CD4-positive, alpha-beta T cell treated with Interleukin-4 for 4 hours (primary cell): Measurements from ENCODE around the gene MCEMP1.

ENCODE experiments used
- DNase-seq: peaks from one replicate; pipeline ENCODE4 v3.0.0-alpha.2; 2020

The MCEMP1 gene, protein sequence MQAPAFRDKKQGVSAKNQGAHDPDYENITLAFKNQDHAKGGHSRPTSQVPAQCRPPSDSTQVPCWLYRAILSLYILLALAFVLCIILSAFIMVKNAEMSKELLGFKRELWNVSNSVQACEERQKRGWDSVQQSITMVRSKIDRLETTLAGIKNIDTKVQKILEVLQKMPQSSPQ

DNA sequence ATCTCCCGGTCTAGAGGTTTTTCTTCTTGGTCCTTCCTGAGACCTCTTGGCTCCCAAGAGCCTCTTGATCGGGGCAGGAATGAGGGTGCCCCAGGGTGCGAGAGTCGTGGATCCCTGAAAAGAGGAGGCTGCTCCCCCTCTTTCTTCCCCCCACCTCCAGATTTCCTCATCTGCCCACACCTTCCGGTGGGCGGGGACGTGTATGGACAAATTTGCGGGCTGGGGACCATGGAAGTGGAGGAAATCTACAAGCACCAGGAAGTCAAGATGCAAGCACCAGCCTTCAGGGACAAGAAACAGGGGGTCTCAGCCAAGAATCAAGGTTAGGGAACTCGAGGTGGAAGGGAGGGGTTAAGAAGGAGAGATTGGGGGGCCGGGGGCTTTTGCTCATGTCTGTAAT is at the start of gene MCEMP1:
TSS of gene MCEMP1 (plus strand) at position 237 of the 400 bp plus-strand sequence. CDS start at position 268, 31 bp downstream.
- DNase-seq = no peak

DNA sequence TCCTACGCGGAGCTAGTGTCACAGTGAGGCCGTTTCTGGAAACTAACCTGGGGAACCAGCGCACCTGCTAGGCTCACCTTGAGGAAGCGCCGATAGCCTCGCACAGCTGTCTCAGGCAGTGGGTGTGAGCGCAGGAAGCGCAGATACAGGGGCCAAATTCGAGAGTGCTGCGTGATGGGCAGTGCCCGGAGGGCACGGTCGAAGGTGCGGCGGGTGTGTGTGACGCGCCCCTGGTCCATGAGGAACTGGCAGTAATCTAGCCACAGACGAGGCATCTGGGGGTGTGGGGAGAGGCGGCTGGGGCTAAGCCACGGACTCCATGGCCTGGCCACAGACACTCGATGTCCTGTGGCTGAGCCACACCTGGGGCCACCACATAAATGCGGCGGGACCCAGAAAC is 49.7 kb upstream of the MCEMP1 start:
- no peak for DNase-seq

DNA sequence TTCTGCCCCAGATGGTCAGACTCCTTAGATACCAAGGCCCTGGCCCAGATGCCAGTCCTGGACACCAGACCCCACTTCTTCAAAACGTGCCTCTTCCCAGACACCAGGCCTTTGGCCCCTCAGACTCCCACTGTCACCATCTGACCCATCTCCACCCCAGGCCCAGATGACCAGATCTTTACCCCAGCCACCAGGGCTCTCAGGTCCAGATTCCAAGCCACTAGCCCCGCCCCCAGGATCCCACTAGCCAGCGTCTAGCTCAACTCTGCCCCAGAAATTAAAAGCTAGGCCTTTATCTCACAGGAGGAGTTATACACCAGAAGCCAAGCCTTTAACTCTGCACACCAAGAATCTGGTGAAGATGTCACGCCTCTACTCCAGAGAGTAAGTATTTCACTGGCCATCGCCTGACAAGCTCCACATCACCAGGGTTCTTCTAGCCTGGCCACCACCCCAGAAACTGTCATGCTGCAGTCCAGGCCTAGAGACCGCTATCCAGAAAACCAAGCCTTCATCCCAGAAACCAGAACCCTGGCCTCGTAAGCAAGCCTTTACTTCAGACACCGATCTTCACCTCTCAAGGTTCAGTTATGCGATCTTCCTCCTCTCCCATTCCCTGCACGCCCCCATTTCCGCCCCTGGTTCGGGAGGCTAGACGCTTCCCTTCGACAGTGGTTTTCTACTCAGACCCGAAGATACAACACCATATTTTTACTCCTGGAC is 48.1 kb upstream of the MCEMP1 start:
- DNase-seq = no peak

DNA sequence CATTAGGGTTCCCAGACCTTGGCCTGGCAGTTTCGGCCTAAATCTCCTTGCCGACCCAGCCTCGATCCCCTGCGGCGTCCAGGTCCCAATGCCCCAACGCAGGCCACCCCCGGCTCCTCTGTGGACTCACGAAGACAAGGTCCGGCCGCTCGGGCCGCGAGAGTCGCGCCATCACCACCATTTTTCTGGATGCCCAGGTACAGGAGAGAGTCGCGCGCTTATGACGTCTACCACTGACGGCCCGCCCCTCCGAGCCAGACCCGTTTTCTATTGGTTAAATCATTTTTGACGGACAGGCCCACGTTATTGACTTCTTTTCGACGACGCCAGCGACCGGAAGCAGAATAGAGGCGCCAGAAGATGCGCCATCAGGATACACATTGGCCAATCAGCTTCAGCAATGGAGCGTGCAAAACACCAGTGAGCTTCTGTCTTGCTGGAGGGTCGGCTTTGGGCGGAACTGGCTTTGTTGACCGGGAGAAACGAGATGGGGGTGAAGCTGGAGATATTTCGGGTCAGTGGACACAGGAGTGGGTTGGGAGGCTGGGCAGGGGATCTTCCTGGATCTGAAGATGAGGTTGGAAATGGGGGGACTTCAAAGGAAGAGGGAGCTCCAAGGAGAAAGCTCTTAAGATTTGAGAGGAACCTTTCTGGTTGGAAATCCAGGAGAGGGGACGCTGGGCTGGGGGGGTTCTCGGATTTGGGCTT is 47.4 kb upstream of the MCEMP1 start, which contains the start of the genes PET100 and XAB2:
TSS of gene PET100 (plus strand) at position 447 of the 708 bp plus-strand sequence. CDS start at position 488, 41 bp downstream.
TSS of gene XAB2 (minus strand) at position 199 of the 708 bp plus-strand sequence. CDS start at position 181, 18 bp downstream.
- DNase-seq = peak; percentile 98

DNA sequence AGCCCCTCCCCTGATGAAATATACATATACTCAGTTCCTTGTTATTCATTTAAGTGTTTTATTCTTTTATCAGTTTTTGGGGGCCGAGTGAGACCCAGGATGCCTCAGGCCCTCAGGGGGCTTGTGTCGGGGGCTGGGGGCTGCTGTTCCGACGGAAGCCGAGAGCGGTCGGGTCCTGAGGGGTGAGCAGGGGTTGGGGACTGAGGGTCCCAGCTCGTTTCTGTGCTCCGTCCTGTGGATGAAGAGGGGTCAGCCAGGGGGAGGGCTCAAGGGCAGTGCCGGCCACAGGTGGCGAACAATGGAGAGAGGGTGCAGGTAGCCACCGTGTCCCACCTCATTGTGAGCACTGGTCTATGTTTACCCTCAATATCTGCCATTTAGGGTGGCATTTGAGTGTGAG is 45.3 kb upstream of the MCEMP1 start:
- DNase-seq = no peak

DNA sequence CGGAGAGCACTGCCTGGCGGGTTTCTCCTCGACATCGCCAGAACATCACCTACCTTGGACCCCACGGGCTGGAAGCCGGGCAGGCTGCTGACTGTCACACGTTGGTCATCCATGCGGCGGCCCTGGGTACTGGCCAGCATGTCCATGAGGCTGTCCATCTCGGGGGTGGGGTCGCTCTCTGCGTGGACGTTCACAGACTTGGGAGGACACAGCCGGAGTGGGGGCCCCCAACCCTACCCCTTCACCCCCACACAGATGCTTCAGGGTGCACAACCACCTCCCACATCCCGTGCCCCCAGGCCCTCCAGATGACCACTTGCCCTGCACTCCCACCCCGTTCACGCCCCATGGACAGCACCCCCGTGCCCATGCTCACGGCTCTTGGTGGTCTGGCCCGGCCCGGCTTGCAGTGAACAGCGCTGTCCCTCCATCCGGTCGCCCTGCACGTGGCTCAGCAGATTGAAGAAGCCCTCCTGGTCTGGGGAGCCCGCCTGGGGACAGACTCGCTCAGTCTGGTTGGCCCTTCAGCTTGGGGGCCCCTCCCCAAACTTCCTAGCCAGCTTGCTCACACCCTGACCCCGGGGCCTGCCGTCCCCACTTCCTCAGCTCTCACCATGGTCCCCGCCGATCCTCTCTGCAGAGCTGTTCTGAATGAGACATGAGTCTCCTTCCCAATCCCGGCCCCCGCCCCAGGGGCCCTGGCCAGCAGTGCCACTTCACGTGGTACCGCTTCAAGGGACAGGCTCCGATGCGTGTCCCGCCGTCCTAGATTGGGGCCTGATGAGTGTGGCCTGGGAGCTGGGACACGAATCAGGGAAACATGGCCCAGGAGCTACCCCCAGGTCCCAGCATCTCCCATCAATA is 44.3 kb upstream of the MCEMP1 start:
- DNase-seq = no peak

DNA sequence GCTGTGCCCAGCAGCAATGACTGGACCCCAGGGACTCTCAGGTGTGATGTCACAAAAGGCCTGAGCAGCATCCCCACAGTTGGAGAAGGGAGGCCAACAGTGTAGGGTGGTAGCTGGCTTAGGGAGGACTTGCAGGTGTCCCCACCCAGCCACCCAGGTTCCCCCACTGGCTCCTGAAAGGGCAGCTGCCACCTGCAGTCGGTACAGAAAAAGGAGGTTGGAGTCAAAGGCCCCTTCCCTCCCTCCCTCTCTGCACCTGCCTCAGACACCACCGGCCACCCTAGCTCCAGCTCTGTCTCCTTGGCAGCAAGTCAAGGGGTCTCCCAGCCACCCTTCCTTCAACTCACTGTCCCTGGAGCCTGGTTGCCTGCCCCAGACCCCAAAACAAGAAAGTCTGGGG is 43.2 kb upstream of the MCEMP1 start, which contains the start of gene PCP2:
TSS of gene PCP2 (minus strand) at position 22 of the 400 bp plus-strand sequence. CDS start 262 bp downstream, outside the sequence.
- no peak for DNase-seq

DNA sequence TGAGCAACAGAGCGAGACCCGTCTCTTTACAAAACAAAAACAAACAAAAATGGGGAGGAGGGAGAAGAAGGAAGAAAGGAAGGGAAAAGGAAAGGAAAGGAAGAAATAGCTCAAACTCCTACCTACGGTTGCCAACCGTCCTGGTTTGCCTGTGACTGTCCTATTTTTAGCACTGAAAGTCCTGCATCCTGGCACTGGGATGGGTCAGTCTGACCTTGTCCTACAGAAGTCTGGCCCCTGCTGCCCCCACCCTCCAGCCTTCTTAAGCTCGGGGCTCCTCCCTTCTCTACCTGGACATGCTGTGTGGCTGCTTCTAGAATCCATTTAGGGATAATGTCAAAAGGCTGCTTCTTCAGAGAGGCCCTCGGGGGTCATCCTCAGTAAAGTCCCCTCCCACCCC is 41.2 kb upstream of the MCEMP1 start:
- DNase-seq = no peak

DNA sequence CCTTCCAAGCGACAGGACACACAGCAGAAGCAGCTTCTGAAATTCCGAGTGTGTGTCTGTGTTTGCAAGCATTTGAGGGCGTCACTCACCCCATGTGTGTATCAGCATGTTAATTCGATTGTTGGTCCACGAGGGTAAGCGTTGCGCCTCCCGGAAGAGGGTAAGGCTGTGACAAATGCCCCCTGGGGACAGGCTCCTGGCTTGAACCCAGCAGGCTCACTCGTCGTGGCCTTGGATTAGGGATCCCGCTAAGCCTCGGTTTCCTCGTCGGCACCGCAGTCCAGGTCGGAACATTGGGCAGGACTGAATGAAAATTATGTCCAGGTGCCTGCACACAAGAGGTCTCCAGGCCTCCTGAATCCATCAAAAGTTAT is 40.6 kb upstream of the MCEMP1 start:
- DNase-seq = no peak

DNA sequence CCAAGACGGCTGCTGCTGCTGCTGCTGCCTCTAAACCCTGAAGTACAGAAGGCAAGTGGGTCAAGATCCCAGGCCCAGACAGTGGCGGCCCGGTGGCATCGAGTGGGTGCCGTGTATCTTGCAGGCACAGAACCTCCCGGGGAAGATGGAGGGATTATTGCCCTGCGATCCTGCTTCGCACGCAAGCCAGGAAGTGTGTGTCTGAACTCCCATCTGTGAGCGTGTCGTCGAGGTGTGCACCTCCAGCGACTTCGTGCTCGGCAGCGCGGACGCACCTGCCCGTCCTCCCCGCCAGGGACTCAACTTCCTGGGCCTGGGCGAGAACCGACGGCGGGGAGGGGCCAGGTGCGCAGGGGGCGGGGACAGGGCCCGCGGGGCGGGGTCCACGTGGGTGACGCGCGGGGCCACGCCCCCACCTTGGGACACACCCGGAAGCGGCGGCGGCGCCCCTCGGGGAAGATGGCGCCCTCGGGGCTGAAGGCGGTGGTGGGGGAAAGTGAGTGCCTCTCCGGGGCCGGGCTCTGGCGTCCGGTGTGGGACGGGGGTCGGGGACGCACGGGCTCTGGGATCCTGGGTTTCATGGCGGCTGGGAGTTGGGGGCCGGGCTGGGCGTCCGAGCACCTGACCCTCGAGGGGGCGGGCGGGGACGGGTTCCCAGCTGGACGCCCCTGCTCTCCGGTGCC is 40.1 kb upstream of the MCEMP1 start, which contains the start of gene STXBP2:
TSS of gene STXBP2 (plus strand) at position 420 of the 683 bp plus-strand sequence. CDS start at position 460, 40 bp downstream.
- peak; percentile 89 for DNase-seq

DNA sequence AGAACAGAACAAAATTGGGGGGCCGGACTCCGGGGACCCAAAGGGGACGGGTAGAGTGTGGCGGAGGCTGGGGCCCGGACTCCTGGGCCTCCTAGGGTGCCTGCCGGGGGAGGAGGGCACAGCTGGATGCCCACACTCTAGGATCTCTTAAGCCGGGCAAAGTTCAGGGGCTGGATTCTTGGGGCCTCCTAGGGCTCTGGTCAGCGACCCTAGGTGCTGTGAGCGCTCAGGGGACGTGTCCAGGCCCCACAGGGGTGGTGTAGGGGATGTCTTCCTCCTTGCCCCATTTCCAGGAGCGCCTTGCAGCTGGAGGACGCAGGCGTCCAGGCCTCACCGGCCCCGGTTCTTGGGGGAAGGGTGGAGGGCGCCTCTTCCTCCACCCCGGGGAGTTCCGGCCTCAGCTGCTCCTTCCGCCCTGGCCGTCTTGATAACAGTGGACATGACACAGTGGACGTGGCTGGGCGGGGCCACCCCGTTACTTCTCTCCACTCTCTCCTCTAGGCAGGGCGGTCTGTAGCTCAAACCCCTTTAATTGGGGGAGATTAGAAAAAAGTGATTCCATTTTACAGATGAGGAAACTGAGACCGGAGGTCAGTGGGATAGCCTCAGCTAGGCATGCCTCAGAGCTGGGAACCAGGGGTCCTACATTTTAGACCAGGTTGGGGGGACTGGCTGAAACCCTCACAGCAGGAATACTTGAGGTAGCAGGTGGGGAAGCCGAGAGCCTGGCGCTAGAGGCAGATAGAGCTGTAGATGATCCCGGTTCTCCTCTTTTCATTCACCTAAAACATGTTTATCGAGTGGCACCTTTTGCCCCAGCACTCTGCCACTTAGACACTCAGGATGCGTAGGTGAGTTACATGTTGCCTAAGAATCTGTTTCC is 39.3 kb upstream of the MCEMP1 start:
- no peak for DNase-seq

DNA sequence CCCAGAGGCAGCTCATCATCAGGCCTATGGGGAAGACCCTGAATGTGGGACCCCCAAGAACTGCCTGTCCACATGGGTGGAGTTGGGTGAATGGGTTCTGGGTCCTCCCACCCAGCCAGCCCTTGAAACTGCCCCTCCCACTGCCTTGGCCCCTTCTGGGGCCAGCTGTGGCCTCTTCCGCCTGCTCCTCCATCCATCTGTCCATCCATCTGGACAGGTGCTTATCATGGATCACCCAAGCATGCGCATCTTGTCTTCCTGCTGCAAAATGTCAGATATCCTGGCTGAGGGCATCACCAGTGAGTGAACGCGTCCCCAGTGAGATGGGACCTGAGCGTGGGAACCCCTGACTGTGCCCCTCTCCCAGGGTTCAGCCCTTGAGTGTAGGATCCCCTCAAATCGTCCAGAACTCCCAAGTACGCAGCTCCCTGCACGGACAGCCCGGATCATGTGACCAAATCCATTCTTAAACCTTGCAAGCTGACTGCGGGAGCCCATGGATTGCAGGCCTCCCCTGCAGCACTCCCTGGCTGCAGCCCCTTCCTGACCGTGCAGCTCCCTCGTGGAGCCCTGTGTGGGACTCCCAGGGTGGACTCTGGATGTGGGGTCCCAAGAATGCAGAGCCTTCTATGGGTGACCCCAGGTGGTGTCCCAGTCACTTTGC is 38.0 kb upstream of the MCEMP1 start:
- no peak for DNase-seq

DNA sequence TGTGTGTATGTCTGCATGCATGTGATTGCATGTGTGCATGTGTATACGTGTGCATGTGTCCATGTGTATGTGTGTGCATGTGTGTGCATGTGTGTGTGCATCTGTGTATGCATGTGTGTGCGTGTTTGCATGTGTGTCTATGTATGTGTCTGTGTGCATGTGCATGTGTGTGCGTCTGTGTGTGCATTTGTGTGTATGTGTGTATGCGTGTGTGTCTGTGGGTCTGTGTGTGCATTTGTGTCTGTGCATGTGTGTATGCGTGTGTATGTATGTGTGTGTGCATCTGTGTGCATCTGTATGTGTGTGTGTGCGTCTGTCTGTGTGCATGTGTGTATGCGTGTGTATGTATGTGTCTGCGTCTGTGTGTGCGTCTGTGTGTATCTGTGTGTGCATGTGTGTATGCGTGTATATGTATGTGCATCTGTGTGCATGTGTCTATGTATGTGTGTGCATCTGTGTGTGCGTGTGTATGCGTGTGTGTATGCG is 37.0 kb upstream of the MCEMP1 start:
- no peak for DNase-seq

DNA sequence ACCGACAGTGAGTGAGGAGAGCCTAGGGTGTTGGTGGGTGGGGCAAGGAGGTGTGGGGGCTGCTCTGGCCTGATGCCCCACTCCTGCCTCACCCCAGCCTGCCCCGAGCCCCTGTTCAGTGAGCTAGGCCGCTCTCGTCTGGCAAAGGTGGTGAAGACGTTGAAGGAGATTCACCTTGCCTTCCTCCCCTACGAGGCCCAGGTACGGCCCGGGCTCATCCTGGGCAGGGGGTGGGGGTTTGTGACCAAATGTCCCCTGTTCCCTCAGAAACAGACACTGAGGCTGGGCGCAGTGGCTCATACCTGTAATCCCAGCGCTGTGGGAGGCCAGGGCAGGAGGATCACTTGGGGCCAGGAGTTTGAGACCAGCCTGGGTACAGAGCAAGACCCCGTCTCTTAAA is 36.1 kb upstream of the MCEMP1 start:
- no peak for DNase-seq

DNA sequence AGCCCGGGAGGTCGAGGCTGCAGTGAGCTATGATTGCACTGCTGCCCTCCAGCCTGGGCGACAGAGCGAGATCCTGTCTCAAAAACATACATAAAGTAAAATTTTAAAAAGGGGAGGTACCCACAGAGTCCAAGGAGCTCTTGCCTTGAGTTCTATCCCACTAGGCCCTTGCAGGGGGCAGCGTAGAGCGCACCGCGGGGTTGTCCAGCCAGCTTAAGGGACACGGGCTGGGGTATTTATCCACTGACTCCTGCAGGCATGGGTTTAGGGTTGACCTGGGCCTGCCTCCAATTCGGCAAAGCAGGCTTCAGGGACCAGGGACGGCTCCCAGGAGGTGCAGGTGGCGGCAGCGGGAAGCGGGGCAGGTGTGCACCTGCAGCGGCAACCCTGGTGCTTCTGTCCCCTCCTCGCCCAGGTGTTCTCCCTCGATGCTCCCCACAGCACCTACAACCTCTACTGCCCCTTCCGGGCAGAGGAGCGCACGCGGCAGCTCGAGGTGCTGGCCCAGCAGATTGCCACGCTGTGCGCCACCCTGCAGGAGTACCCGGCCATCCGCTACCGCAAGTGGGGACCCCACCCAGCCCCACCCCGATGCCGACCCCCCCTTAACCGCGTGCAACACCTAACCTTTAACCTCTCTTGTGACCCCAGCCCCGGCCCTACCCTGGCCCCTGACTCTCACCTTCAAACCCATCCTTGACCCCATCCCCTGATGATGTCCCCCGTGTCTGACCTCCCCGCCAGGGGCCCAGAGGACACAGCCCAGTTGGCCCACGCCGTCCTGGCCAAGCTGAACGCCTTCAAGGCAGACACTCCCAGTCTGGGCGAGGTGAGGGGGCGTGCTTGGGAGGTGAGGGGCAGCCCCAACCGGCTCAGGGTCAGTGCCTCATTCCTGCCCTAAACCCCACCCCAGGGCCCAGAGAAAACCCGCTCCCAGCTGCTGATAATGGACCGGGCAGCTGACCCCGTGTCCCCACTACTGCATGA is 35.3 kb upstream of the MCEMP1 start:
- no peak for DNase-seq

DNA sequence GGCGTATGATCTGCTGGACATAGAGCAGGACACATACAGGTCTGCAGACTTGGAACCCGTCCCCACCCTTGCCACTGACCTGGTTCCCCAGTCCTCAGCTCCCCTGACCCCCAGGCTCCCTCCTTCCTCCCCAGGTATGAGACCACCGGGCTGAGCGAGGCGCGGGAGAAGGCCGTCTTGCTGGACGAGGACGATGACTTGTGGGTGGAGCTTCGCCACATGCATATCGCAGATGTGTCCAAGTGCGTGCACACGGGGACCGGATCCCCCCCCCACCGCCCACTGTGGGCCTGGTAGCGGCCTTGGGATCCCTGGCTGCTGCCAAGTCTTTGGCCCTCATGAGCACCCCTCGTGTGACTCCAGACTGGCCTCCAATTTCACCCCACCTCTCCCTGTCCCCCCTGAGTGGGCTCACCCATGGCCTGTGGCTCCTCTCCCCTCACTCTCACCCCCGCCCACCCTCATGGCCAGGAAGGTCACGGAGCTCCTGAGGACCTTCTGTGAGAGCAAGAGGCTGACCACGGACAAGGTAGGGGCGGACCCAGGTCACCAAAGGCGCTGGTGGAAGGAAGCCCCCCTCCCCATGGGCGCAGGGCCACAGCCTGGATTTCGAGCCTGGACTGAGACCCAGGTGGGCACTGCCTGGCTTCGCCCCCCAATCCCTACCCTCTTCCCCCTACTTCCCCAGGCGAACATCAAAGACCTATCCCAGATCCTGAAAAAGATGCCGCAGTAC is 34.4 kb upstream of the MCEMP1 start:
- DNase-seq = no peak

DNA sequence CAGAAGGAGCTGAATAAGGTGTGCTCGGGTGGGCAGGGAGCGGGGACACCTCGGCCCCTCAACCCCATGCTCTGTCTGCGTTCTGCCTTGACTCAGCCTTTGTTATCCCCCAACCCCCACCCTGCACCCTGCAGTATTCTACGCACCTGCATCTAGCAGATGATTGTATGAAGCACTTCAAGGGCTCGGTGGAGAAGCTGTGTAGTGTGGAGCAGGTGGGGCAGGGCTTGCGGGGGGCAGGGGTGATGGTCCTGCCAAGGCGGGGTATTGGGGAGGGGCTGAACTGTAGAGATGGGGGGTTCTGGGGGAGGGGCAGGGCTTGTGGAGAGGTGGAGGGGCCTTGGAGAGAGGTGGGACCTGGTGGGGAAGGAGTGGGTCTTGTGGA is 33.9 kb upstream of the MCEMP1 start:
- no peak for DNase-seq
